ENCODE measurements around the gene TKTL1.
"Not testable (repeated sequence)": the region's sequence is repeated elsewhere in the genome, so short reads cannot be mapped to it uniquely, and the experiment has no call there.

GRCh38 chrX:154286406-154286805, 9.2 kb upstream of the TKTL1 start:
- not testable (repeated sequence) for TF ChIP-seq EZH2phosphoT487 (IDR thresholded peaks at IDR 0.05; ENCODE audit: insufficient read depth, low read depth); EZH2 (IDR thresholded peaks at IDR 0.05; ENCODE audit: insufficient read depth, poor library complexity, severe bottlenecking)
